Measurements from ENCODE around the gene SEMA6C.

Gene SEMA6C

DNA sequence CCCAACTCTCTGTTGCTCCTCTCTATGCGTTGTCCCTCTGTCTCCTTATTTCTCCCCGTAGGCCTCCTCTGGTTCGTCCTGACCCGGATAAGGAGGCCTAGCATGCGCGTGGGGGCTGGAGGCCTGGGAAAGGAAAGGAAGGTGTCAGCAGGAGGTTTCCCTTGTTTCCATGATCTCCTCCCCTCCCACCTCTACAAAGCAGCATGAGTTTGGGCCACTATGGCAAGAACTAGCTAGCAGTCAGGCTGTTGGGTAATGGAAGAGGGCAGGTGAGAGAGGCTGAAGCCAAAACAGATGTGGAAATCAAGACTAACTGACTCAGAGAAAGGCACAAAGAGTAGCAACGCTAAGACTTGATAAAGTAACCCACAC, 687 bp upstream of the SEMA6C start:
- H3K4me3 Mint-ChIP-seq: peak overlapping the region; percentile 90
- peaks cover 22% of the 10 kb centered on the region for H3K4me1 Mint-ChIP-seq
- H3K27me3 Mint-ChIP-seq: peaks cover 74% of the 10 kb centered on the region
- H3K9me3 Mint-ChIP-seq: no peaks in the 10 kb centered on the region
- DNase-seq: no peak
- H3K36me3 Mint-ChIP-seq: no peaks in the 10 kb centered on the region
- peak overlapping the region; percentile 62 for H3K27ac Mint-ChIP-seq
- CTCF ChIA-PET: interaction anchor here (1.0 kb wide), 1 partner anchor 47 kb away, joined by 3 read pairs; no protein-coding TSS in a partner anchor

DNA sequence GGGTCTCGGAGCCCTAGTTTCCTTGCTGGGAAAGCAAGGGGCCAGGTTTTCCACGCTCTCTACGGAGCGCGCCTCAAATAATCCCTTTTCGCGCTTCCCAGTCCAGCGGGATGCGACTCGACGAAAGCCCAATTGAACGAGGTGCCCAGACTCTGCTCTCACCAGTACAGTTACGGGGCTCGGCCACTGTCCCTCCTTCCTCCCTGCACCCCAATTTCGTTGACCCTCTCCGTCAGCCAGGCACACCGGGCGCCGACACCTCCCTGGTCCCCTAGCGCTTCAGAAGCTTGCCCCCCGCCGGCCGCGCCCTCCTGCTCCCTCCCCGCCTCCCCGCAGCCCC, 389 bp downstream of the SEMA6C start:
- Mint-ChIP-seq H3K4me3 (peak overlapping the region; percentile 90), H3K27me3 (peaks cover 73% of the 10 kb centered on the region), H3K9me3 (no peaks in the 10 kb centered on the region), H3K36me3 (no peaks in the 10 kb centered on the region), H3K27ac (no peak overlapping the region), H3K4me1 (peaks cover 22% of the 10 kb centered on the region)
- CTCF ChIA-PET: interaction anchor here (1.0 to 1.3 kb wide), 2 partner anchors 46 to 121 kb away, joined by 3 read pairs; no protein-coding TSS in a partner anchor
- no peak for DNase-seq

DNA sequence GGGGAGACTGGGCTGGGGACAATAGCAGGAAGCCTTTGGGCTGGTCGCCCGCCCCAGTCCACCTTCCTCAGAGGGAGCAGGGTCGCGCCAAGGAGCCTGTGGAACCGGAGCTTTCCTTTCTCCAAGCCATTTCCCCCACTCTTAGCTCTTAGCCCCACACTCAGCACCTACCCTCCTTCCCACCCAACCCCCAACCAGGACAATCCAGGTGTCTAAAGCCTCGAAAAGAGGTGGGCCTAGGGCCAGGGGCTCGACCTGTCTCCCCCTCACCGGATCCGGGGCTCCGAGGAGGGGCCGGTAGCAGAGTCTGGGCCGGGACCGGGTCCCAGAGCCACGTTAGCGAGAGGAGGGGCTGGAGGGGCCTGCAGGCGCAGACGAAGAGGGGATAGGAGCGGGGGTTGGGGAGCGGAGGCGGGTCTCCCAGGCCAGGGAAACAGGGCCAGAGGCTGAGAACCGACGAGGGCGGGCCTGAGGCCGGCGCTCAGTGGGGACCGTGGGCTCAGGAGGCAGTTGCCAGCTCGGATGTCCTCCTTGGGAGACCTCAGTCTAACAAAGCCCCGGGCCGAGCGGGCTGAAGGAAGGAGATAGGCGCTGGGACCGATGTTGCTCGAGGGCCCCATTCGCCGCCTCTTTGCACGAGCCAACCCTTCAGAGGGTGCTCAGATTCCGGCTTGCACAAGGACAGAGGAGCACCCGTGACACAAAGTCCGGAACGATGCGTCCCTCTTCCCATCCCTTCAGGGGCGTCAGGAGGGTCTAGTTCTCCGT, 943 bp downstream of the SEMA6C start:
- H3K27ac Mint-ChIP-seq: no peak overlapping the region
- peaks cover 22% of the 10 kb centered on the region for H3K4me1 Mint-ChIP-seq
- CTCF ChIA-PET: interaction anchor here (1.0 to 1.3 kb wide), 3 partner anchors 10 to 120 kb away, joined by 3 to 4 read pairs (median 3); no protein-coding TSS in a partner anchor
- peak overlapping the region; percentile 90 for H3K4me3 Mint-ChIP-seq
- peak; percentile 47 for DNase-seq
- no peaks in the 10 kb centered on the region for H3K36me3 Mint-ChIP-seq
- H3K9me3 Mint-ChIP-seq: no peaks in the 10 kb centered on the region
- peaks cover 72% of the 10 kb centered on the region for H3K27me3 Mint-ChIP-seq

DNA sequence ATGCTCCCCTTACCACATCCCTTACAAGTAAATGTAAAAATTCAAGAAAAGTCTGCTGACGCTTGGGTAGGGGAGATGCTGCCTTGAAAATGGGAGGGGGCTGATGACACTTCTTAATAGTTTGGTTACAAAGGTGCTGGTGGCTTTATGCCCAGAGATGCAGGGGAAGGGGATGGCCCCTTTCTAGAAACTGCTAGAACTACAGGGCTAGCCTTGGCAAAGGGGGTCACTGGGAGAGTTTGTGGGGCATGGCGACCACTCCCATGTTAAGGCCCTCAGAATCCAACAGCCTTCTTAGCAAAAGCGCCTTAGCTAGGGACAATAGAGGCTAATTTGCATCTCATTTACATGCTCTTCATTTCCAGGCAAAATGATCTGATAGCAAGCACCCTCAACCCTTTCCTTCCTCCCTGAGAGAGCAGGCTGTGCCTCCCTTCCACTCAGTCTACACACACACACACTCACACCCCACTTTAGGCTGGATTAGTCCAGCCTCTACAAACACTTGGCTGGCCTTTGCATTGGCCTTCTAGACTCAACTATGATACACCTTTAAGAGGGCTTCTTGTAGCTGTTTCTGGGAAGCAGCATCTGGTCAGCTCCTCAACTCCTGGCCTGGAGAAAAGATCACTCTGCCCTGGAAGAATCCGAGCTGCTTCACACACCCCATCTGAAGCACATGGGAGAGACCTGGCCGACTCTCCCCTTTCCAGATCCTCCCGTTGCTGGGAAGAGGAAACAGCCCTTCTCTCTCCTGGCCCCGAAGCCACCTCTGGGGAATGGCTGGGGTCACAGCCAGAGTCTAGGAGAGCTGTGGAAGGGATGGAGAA, 1.7 kb downstream of the SEMA6C start:
- Mint-ChIP-seq H3K27me3 (peaks cover 77% of the 10 kb centered on the region), H3K36me3 (no peaks in the 10 kb centered on the region), H3K9me3 (no peaks in the 10 kb centered on the region), H3K4me1 (peaks cover 22% of the 10 kb centered on the region), H3K27ac (no peak overlapping the region), H3K4me3 (peak overlapping the region; percentile 43)
- CTCF ChIA-PET: interaction anchor here (0.7 to 1.2 kb wide), 2 partner anchors 11 to 26 kb away, joined by 3 to 4 read pairs; no protein-coding TSS in a partner anchor
- DNase-seq: no peak

DNA sequence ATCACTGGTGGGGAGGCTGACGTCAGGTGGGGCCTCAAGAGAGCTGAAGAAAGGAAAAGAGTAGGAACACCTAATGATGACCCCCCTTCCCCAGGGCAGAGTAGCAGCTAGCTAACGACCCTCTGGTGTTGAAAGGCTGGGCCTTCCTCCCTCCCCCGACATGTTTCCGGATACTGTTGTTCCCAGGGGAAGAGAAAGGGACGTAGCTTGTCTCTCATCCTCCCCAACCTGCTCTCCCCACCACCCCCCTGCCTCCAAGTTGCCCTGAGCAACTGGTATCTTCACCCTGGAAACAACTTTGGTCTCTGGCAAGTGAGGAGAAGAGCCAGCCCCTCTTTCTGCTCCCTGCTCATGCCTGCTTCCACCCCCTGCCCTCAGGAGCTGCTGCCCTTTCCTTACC, 2.4 kb downstream of the SEMA6C start:
- Mint-ChIP-seq H3K4me3 (no peak overlapping the region), H3K27me3 (peaks cover 78% of the 10 kb centered on the region), H3K27ac (no peak overlapping the region), H3K4me1 (peaks cover 22% of the 10 kb centered on the region), H3K36me3 (no peaks in the 10 kb centered on the region), H3K9me3 (no peaks in the 10 kb centered on the region)
- CTCF ChIA-PET: no interaction called here
- no peak for DNase-seq

DNA sequence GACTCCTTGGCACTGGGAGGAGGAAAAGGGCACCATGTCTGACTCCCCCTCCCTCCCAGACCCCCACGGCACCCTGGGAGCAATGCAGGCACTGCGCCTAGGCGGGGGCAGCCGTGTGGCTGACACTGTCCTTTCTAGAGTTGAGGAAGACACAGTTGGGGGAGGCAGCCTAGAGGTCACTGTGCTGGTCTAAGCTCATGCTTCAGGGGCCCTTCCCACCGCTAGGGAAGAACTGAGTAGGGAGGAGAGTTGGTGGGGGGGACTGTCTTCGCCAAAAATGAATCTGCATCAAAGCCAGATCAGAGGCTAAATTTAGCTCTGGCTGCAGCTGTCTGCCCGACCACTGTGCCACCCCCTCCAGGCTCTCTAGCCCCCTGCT, 3.4 kb downstream of the SEMA6C start:
- no peak overlapping the region for H3K27ac Mint-ChIP-seq

DNA sequence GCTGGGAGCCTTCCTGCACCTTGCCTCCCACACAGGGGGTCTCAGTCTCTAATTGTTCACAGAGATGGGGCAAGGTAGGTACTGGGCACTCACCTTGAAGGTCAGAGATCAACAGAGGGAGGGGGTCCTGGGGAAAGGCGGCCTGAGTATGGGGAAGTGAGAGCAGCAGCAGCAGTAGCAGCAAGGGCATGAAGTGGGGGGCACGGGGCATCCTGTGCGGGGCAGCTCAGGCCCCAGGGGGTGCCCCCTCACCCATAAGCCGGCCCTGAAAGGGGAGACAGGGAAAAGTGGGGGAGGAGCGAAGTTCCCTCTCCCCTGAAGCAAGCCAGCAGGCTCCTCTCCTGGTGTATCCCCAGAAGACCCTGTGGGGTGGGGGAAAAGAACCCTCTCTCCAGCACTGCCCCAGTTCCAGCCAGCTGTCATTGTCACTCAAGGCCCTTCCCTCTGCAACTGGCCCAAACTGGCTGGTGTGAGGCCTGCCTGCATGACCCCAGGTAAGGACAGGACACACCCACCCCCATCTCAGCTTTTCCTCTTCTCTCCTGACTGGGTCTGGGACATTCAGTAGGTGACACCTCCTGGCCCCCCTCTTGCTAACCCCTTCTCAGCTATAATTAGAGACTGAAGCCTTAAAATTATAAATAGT, 3.9 kb downstream of the SEMA6C start:
- Mint-ChIP-seq H3K4me1 (peaks cover 22% of the 10 kb centered on the region), H3K9me3 (no peaks in the 10 kb centered on the region), H3K4me3 (no peak overlapping the region), H3K36me3 (no peaks in the 10 kb centered on the region), H3K27ac (no peak overlapping the region), H3K27me3 (peaks cover 81% of the 10 kb centered on the region)
- CTCF ChIA-PET: interaction anchor here (0.5 to 2.1 kb wide), 3 partner anchors 28 to 72 kb away, joined by 3 to 8 read pairs (median 4); partner anchors contain the start of gene GABPB2
- DNase-seq: no peak

More for the DNA sequence above, 3.4 kb downstream of the SEMA6C start:
- CTCF ChIA-PET: interaction anchor here (1.0 to 2.1 kb wide), 2 partner anchors 43 to 72 kb away, joined by 3 to 8 read pairs; partner anchors contain the start of gene GABPB2
- no peak for DNase-seq
- H3K4me3 Mint-ChIP-seq: no peak overlapping the region
- H3K36me3 Mint-ChIP-seq: no peaks in the 10 kb centered on the region
- H3K27me3 Mint-ChIP-seq: peaks cover 81% of the 10 kb centered on the region
- H3K4me1 Mint-ChIP-seq: peaks cover 22% of the 10 kb centered on the region
- no peaks in the 10 kb centered on the region for H3K9me3 Mint-ChIP-seq

DNA sequence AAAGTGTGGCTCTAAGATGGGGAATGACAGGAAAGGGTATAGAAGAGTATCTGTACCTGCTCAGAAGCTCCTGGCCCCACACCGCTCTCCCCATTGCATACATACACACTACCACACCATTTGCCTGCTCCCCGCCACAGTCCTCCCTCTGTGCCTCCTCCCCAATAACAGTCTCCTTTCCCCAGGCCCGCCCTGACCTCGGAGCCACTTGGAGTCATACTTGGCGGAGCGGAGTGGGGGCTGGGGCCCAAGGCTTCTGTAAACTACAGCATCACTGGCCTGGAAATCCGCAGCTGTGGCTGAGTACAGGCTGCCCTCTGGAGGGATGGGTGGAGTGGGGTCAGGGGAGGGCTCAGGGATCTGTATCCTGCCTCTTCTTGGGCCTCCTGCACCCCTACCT, 8.6 kb downstream of the SEMA6C start:
- H3K36me3 Mint-ChIP-seq: no peaks in the 10 kb centered on the region
- H3K27me3 Mint-ChIP-seq: peaks cover 53% of the 10 kb centered on the region
- H3K4me3 Mint-ChIP-seq: no peak overlapping the region
- peaks cover 6% of the 10 kb centered on the region for H3K4me1 Mint-ChIP-seq
- no peaks in the 10 kb centered on the region for H3K9me3 Mint-ChIP-seq
- CTCF ChIA-PET: no interaction called here
- DNase-seq: no peak
- no peak overlapping the region for H3K27ac Mint-ChIP-seq

DNA sequence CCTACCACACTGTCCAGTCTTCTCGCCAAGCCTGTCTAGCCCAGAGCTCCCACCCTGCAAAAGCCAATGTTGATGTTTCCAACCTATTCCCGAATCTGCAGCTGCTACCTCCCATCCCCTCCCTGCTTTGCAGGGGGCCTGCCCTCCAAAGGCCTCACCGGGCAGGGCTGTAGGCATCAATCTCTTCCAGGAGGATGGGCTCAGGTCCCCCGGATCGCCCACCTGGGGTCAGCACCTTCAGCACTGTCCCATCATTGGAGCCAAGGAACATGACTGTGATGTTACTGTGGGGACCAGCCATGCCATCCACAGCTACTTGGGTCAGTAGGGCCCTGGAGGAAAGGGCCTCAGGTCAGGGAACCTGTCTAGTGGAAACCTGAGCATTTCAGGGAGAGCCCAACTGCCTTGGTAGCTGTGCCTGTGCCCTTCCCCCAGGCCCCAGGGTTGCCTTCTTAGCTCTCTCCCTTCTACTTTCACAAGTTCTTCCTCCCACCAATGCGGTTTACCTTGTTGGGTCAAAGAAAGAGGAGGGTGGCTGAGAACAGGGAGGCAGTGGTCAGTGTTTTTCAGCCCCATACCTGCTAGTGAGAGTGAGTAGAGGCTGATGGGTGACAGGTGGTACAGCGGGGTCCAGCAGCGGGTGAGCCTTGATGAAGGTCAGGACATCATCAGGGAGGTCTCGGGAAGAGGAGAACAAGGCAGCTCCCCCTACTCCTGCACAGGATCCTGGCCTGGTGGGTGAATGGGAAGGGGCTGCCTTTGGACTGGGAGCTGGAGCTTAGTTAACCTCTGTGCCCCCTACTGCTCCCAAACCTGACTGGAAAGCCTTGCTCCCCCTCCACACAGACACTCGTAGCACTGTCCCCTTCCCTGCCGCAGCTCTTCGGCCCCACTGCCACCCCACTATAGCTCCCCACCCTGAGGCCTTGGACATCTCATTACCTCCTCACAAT, 10.7 kb downstream of the SEMA6C start:
- no peak for DNase-seq
- no peak overlapping the region for H3K4me3 Mint-ChIP-seq
- H3K4me1 Mint-ChIP-seq: peaks cover 20% of the 10 kb centered on the region
- no peaks in the 10 kb centered on the region for H3K36me3 Mint-ChIP-seq
- CTCF ChIA-PET: interaction anchor here (0.6 to 1.4 kb wide), 5 partner anchors 16 to 75 kb away, joined by 3 to 5 read pairs (median 3); partner anchors contain the start of gene TNFAIP8L2
- no peaks in the 10 kb centered on the region for H3K9me3 Mint-ChIP-seq
- H3K27ac Mint-ChIP-seq: no peak overlapping the region
- peaks cover 61% of the 10 kb centered on the region for H3K27me3 Mint-ChIP-seq

DNA sequence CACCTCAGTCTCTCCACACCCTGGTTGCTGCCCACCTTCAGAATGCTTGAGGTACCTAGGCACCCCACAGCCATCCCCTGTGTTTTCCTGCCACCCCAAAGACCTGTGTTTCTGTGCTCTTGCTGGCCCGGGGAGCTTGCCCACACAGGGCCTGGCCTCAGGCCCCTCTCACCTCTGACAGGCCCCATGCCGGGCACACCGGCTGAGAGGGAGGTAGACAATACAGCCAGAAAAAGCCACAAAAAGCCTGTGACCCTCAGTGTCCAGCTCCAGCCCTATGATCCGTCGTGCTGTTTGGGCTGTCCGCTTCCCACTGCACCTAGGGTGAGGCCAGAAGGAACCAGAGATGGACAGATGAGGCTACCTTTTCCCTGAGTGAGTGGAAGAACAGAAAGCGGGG, 11.4 kb downstream of the SEMA6C start:
- no peak overlapping the region for H3K4me3 Mint-ChIP-seq
- H3K4me1 Mint-ChIP-seq: peaks cover 23% of the 10 kb centered on the region
- H3K27ac Mint-ChIP-seq: no peak overlapping the region
- no peaks in the 10 kb centered on the region for H3K9me3 Mint-ChIP-seq
- CTCF ChIA-PET: interaction anchor here (0.8 to 1.4 kb wide), 4 partner anchors 17 to 74 kb away, joined by 3 to 5 read pairs (median 3); partner anchors contain the start of gene TNFAIP8L2
- peaks cover 61% of the 10 kb centered on the region for H3K27me3 Mint-ChIP-seq
- no peaks in the 10 kb centered on the region for H3K36me3 Mint-ChIP-seq
- no peak for DNase-seq

DNA sequence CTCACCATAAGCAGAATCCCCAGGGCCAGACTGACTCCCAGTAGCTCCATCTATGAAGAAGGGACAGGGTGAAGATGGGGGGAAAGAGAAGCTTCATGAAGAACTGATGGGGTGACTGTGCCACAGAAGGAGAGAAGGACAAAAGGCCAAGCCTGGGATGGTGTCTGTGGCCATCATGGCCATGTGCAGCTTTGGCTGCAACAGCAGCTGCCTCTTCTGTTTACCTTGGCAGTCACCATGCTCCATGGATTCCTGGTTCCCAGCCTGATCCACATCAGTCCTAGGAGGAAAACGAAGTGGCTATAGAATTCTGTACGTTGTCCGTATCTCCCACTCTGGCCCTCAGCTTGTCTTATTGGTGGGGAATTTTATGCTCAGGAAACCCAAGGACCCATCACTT, 12.0 kb downstream of the SEMA6C start:
- CTCF ChIA-PET: interaction anchor here (0.6 to 1.4 kb wide), 3 partner anchors 21 to 300 kb away, joined by 3 to 5 read pairs (median 3); partner anchors contain the start of gene TNFAIP8L2
- Mint-ChIP-seq H3K27ac (no peak overlapping the region), H3K27me3 (peaks cover 55% of the 10 kb centered on the region), H3K4me1 (peaks cover 23% of the 10 kb centered on the region), H3K9me3 (no peaks in the 10 kb centered on the region), H3K36me3 (no peaks in the 10 kb centered on the region), H3K4me3 (no peak overlapping the region)
- DNase-seq: no peak

DNA sequence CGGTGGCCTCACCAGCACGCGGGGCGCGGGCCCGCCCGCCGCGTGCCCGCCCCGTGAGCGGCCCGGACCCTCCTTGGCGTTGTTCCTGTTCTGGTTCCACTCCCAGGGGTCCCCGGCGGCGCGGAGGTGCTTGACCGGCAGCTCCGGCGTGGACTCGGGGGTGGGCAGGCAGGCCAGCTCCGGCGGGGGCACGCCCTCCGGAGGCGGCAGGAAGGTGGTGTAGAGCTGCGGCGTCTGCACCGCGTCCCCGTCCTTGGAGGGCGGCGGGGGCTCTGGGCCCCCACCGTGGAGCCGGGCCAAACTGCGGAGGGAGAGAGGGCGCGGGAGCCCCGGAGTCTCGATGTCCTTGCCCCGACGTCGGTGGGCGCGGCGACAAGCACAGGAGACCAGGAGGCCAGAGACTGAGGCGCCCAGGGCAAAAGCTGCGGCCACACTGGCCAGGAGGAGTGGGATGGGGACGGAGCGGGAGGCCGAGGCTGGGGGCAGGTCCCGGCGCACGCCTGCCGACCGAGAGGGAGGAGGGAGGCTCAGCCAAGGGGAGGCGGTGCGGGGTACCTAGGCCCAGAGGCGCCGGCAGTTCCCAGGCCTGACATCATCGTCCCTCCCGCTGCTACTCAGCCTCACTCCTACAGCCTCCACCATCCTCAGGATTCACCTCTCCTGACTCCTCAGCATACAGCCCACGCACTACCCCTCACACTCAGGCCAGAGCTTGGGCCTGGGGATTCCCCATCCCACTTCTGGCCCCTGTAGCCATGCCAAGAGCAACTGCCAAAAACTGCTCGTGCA, 13.2 kb downstream of the SEMA6C start:
- Mint-ChIP-seq H3K4me1 (peaks cover 23% of the 10 kb centered on the region), H3K9me3 (no peaks in the 10 kb centered on the region), H3K4me3 (no peak overlapping the region), H3K27ac (no peak overlapping the region), H3K36me3 (no peaks in the 10 kb centered on the region), H3K27me3 (peaks cover 43% of the 10 kb centered on the region)
- CTCF ChIA-PET: no interaction called here
- no peak for DNase-seq
